GM12892 (cell line): ENCODE results near the gene RNF166.

Experiments used
- POLR2A ChIP-seq: IDR thresholded peaks from 2 replicates; pipeline ENCODE4 v1.6.1; 2011; ENCODE audit warnings: low read depth, low read length, control low read depth
- POLR2AphosphoS5 ChIP-seq: IDR thresholded peaks from 2 replicates; pipeline ENCODE4 v1.6.1; 2011; ENCODE audit warnings: low read depth, low read length, control low read depth
- TAF1 ChIP-seq: IDR thresholded peaks from 2 replicates; pipeline ENCODE4 v1.6.1; 2011; ENCODE audit warnings: low read depth, mild to moderate bottlenecking, control low read depth, low read length, borderline replicate concordance

- TF ChIP-seq POLR2AphosphoS5 (no peak), POLR2A (no peak), TAF1 (no peak)
Observed at GRCh38 chr16:88696441-88696840, 9.8 kb downstream of the RNF166 start.
